ENCODE results near the gene MRPS22.
"Not testable (repeated sequence)": the region's sequence is repeated elsewhere in the genome, so short reads cannot be mapped to it uniquely, and the experiment has no call there.

Gene MRPS22

GRCh38 chr3:139388821-139389551 lies 45.2 kb downstream of the MRPS22 start:
- H3K9me3 ChIP-seq (ENCODE audit: control insufficient read depth, low read length), result no peaks in the 10 kb centered on the region
- peaks cover 2% of the 10 kb centered on the region for H3K4me1 ChIP-seq (ENCODE audit: control insufficient read depth, insufficient read depth, low read length)
- 7 to 9% methylated on average over 24 to 25 of the region's 25 CpGs for WGBS, 2 experiments
- no peaks in the 10 kb centered on the region for H3K36me3 ChIP-seq (ENCODE audit: control insufficient read depth, insufficient read depth, low read length)
- H3K27me3 ChIP-seq (ENCODE audit: control insufficient read depth, insufficient read depth, low read length, poor library complexity, severe bottlenecking), result no peaks in the 10 kb centered on the region
- H3K4me3 ChIP-seq (ENCODE audit: insufficient read depth, low read depth, low read length), result peak overlapping the region; percentile 60
- H3K27ac ChIP-seq (ENCODE audit: insufficient read depth, low read depth, low read length, poor library complexity, severe bottlenecking), result peak overlapping the region; percentile 6

- peak within 1 kb of the TSS; percentile 60 for H3K4me3 ChIP-seq (ENCODE audit: insufficient read depth, low read depth, low read length)
- H3K36me3 ChIP-seq (ENCODE audit: control insufficient read depth, insufficient read depth, low read length), result no peaks in the 10 kb centered on the region
- H3K9me3 ChIP-seq (ENCODE audit: control insufficient read depth, low read length), result no peaks in the 10 kb centered on the region
- 1 to 2% methylated on average over 52 of the region's 52 CpGs for WGBS, 2 experiments
- H3K27ac ChIP-seq (ENCODE audit: insufficient read depth, low read depth, low read length, poor library complexity, severe bottlenecking), result peak within 1 kb of the TSS; percentile 91
- peaks cover 2% of the 10 kb centered on the region for H3K4me1 ChIP-seq (ENCODE audit: control insufficient read depth, insufficient read depth, low read length)
- no peaks in the 10 kb centered on the region for H3K27me3 ChIP-seq (ENCODE audit: control insufficient read depth, insufficient read depth, low read length, poor library complexity, severe bottlenecking)
These were observed 45.9 kb downstream of the MRPS22 start, which contains the start of gene COPB2 for GRCh38 chr3:139389552-139390368. Gene COPB2, minus strand, starts transcription at chr3:139389647. Its CDS starts 97 bp downstream, at chr3:139389550.

- no peak overlapping the region for H3K27ac ChIP-seq (ENCODE audit: insufficient read depth, low read depth, low read length, poor library complexity, severe bottlenecking)
- H3K36me3 ChIP-seq (ENCODE audit: control insufficient read depth, insufficient read depth, low read length), result no peaks in the 10 kb centered on the region
- H3K9me3 ChIP-seq (ENCODE audit: control insufficient read depth, low read length), result no peaks in the 10 kb centered on the region
- no peaks in the 10 kb centered on the region for H3K27me3 ChIP-seq (ENCODE audit: control insufficient read depth, insufficient read depth, low read length, poor library complexity, severe bottlenecking)
- H3K4me3 ChIP-seq (ENCODE audit: insufficient read depth, low read depth, low read length), result no peak overlapping the region
- peaks cover 2% of the 10 kb centered on the region for H3K4me1 ChIP-seq (ENCODE audit: control insufficient read depth, insufficient read depth, low read length)
These were observed 50.3 kb downstream of the MRPS22 start for GRCh38 chr3:139394116-139394515.

- Histone ChIP-seq H3K27me3 (ENCODE audit: control insufficient read depth, insufficient read depth, low read length, poor library complexity, severe bottlenecking) (no peaks in the 10 kb centered on the region), H3K27ac (ENCODE audit: insufficient read depth, low read depth, low read length, poor library complexity, severe bottlenecking) (no peak overlapping the region), H3K4me3 (ENCODE audit: insufficient read depth, low read depth, low read length) (no peak overlapping the region), H3K36me3 (ENCODE audit: control insufficient read depth, insufficient read depth, low read length) (no peaks in the 10 kb centered on the region), H3K4me1 (ENCODE audit: control insufficient read depth, insufficient read depth, low read length) (no peaks in the 10 kb centered on the region), H3K9me3 (ENCODE audit: control insufficient read depth, low read length) (no peaks in the 10 kb centered on the region)
- WGBS, 2 experiments, result 90 to 93% methylated on average over 3 of the region's 3 CpGs
These were observed 52.9 kb downstream of the MRPS22 start for GRCh38 chr3:139396707-139397106.

GRCh38 chr3:139401155-139401554 lies 57.3 kb downstream of the MRPS22 start:
- H3K9me3 ChIP-seq (ENCODE audit: control insufficient read depth, low read length); H3K36me3 ChIP-seq (ENCODE audit: control insufficient read depth, insufficient read depth, low read length); H3K27me3 ChIP-seq (ENCODE audit: control insufficient read depth, insufficient read depth, low read length, poor library complexity, severe bottlenecking); H3K27ac ChIP-seq (ENCODE audit: insufficient read depth, low read depth, low read length, poor library complexity, severe bottlenecking); H3K4me1 ChIP-seq (ENCODE audit: control insufficient read depth, insufficient read depth, low read length); H3K4me3 ChIP-seq (ENCODE audit: insufficient read depth, low read depth, low read length): not testable (repeated sequence)
- WGBS, 2 experiments, result 75 to 96% methylated on average over 2 of the region's 2 CpGs

All from ectodermal cell (in vitro differentiated cells).